HL-60 (cell line): ENCODE measurements around the gene PDYN.

Source experiments
- DNase-seq, 2 experiments: peaks; one replicate each; pipeline ENCODE4 v3.0.0-alpha.2; 2010 to 2020; ENCODE audit warnings: low read depth in 1 of 2, low spot score in 1 of 2
- H3K27ac ChIP-seq: fragments of 250-450 bp; sonication (Bioruptor Pico); replicated peaks from 2 replicates; pipeline ENCODE4 v1.5.1; 2020; ENCODE audit warnings: mild to moderate bottlenecking, moderate library complexity
- H3K27me3 ChIP-seq: fragments of 250-450 bp; sonication (Bioruptor Pico); 2 replicates; pipeline ENCODE4 v1.5.1; 2021; ENCODE audit warnings: mild to moderate bottlenecking, moderate library complexity; ENCODE audit not compliant: insufficient read depth, poor library complexity, severe bottlenecking
- H3K4me3 ChIP-seq: replicated peaks from 2 replicates; pipeline ENCODE4 v1.5.1; 2011; ENCODE audit warnings: mild to moderate bottlenecking, control low read depth, low read length; ENCODE audit not compliant: insufficient read depth
- GABPA ChIP-seq: IDR thresholded peaks from 2 replicates; pipeline ENCODE4 v1.6.1; 2012; ENCODE audit warnings: low read depth
- POLR2AphosphoS5 ChIP-seq: IDR thresholded peaks from 2 replicates; pipeline ENCODE4 v1.6.1; 2012; ENCODE audit warnings: low read depth
- SPI1 ChIP-seq: IDR thresholded peaks from 2 replicates; pipeline ENCODE4 v1.6.1; 2012; ENCODE audit warnings: low read depth, mild to moderate bottlenecking, borderline replicate concordance
- TF ChIP-seq, protein P1 (sequence below): IDR thresholded peaks from 2 replicates; pipeline ENCODE4 v1.6.1; 2012; ENCODE audit warnings: low read depth; ENCODE audit not compliant: insufficient replicate concordance
- TF ChIP-seq, protein P2 (sequence below): IDR thresholded peaks from one replicate; pipeline ENCODE4 v1.5.1; 2011; ENCODE audit warnings: low read length, control low read depth, inconsistent platforms; ENCODE audit not compliant: insufficient read depth

Gene PDYN

DNA sequence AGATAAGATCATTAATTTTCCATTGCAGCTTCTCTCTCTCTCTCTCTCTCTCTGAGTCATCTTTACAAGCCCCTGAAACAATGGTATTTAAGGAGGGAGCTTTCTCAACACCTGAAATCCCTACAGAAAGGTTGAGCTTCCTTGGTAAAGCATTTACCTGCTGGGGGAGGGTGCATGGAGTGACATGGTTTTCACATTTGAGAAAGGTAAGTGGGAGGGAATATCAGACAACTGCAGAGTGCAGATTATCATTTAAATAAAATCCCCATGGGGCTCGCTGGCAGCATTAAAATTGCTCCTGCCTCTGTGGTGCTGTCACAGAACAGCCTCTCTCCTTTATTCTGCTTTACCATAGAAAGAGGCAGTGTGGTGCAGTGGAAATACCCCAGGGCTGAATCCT lies 10.3 kb upstream of the PDYN start:
- no peak overlapping the region for H3K27ac ChIP-seq
- TF ChIP-seq, protein P1, sequence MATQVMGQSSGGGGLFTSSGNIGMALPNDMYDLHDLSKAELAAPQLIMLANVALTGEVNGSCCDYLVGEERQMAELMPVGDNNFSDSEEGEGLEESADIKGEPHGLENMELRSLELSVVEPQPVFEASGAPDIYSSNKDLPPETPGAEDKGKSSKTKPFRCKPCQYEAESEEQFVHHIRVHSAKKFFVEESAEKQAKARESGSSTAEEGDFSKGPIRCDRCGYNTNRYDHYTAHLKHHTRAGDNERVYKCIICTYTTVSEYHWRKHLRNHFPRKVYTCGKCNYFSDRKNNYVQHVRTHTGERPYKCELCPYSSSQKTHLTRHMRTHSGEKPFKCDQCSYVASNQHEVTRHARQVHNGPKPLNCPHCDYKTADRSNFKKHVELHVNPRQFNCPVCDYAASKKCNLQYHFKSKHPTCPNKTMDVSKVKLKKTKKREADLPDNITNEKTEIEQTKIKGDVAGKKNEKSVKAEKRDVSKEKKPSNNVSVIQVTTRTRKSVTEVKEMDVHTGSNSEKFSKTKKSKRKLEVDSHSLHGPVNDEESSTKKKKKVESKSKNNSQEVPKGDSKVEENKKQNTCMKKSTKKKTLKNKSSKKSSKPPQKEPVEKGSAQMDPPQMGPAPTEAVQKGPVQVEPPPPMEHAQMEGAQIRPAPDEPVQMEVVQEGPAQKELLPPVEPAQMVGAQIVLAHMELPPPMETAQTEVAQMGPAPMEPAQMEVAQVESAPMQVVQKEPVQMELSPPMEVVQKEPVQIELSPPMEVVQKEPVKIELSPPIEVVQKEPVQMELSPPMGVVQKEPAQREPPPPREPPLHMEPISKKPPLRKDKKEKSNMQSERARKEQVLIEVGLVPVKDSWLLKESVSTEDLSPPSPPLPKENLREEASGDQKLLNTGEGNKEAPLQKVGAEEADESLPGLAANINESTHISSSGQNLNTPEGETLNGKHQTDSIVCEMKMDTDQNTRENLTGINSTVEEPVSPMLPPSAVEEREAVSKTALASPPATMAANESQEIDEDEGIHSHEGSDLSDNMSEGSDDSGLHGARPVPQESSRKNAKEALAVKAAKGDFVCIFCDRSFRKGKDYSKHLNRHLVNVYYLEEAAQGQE, result no peak
- TF ChIP-seq GABPA (no peak), POLR2AphosphoS5 (no peak), SPI1 (no peak)
- TF ChIP-seq, protein P2, sequence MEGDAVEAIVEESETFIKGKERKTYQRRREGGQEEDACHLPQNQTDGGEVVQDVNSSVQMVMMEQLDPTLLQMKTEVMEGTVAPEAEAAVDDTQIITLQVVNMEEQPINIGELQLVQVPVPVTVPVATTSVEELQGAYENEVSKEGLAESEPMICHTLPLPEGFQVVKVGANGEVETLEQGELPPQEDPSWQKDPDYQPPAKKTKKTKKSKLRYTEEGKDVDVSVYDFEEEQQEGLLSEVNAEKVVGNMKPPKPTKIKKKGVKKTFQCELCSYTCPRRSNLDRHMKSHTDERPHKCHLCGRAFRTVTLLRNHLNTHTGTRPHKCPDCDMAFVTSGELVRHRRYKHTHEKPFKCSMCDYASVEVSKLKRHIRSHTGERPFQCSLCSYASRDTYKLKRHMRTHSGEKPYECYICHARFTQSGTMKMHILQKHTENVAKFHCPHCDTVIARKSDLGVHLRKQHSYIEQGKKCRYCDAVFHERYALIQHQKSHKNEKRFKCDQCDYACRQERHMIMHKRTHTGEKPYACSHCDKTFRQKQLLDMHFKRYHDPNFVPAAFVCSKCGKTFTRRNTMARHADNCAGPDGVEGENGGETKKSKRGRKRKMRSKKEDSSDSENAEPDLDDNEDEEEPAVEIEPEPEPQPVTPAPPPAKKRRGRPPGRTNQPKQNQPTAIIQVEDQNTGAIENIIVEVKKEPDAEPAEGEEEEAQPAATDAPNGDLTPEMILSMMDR, result no peak
- DNase-seq, result no peak
- no peaks in the 10 kb centered on the region for H3K27me3 ChIP-seq
- H3K4me3 ChIP-seq, result no peak overlapping the region

DNA sequence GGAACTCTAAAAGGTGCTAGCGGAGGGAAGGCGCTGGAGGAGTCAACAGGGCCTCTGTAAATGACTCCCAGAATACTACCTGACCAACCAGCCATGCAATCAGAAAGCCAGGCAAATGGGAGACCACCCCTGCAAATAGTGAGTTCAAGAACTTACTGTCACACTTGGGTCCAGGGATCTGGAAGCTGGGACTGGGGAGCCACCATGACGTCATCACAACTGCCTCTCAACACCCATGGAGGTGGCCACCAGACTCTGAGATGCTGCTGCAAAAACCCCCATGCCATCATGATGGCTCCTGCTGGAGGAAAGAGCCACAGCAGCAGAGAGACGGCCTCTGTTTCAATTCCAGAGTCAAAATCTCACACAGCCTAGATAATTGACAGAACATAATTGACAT lies 8.5 kb upstream of the PDYN start:
- Histone ChIP-seq H3K27ac (no peak overlapping the region), H3K27me3 (no peaks in the 10 kb centered on the region), H3K4me3 (no peak overlapping the region)
- no peak for TF ChIP-seq POLR2AphosphoS5
- no peak for TF ChIP-seq GABPA
- no peak for TF ChIP-seq SPI1
- TF ChIP-seq, protein P1, result no peak
- TF ChIP-seq, protein P2, result no peak
- DNase-seq, result no peak

- no peak for DNase-seq
- Histone ChIP-seq H3K27me3 (no peaks in the 10 kb centered on the region), H3K4me3 (no peak overlapping the region), H3K27ac (no peak overlapping the region)
- TF ChIP-seq, protein P1, result no peak
- no peak for TF ChIP-seq SPI1
- TF ChIP-seq GABPA, result no peak
- no peak for TF ChIP-seq POLR2AphosphoS5
- TF ChIP-seq, protein P2, result no peak
These were observed 7.3 kb upstream of the PDYN start for GRCh38 chr20:2001119-2001518.
